Measurements from ENCODE around the gene VTI1A. TPM values are rescaled to one million over a fixed set of nuclear protein-coding genes. Genes with fewer than 3 reads are reported as not detected.

The VTI1A gene
- total and polyA plus RNA-seq, 2 of the 4 experiments (the other 2 are of a cell fraction): 9.7 to 24.9 TPM

DNA sequence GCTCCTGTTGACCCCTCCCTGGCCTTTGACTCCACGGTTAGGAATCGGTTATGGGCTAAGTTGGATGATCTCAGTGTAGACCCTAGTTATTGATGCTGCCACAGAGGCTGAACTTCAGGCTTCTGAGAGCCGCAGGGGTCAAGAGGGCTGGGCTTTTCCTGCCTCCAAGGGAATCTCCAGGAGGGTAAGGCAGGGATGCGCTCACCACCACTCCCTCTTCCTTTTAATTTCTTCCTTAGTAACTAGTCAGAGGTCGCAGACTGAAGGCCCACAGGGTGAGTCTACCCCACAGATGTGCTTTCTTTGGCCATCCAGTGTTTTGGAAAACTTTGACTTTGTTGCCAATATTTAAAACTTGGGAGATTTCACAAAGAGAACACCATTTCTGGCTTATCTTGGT, 352.0 kb downstream of the VTI1A start:
- no peak overlapping the region for H3K56ac ChIP-seq (ENCODE audit: extremely low read depth, insufficient read depth, low read length)
- H3K79me1 ChIP-seq (ENCODE audit: low read depth in 1 of 2, low read length in 2 of 2): no peaks in the 10 kb centered on the region
- H2AK9ac ChIP-seq (replicated peaks; ENCODE audit: low read depth, low read length, poor library complexity): no peak overlapping the region
- ChIA-PET POLR2A (ENCODE audit: unreplicated experiment) (no interaction called here), CTCF (no interaction called here)
- no peak overlapping the region for H3K23ac ChIP-seq (ENCODE audit: low read depth, low read length)
- no peak overlapping the region for H2BK20ac ChIP-seq (ENCODE audit: low read depth, low read length)
- H2BK5ac ChIP-seq (ENCODE audit: low read depth, low read length, poor library complexity, severe bottlenecking): no peak overlapping the region
- dilution Hi-C loops (cut with HindIII; ENCODE audit: low sequenced_read_pairs, unreplicated experiment) (no loop called here), intact Hi-C loops (cut with micrococcal nuclease) (no loop called here), in situ Hi-C loops (cut with MboI; ENCODE audit: low sequenced_read_pairs) (no loop called here)
- no peak for DNase-seq
- no peak overlapping the region for H2BK15ac ChIP-seq (ENCODE audit: low read depth, low read length)
- H2AFZ ChIP-seq (replicated peaks; ENCODE audit: low read length, poor library complexity): no peak overlapping the region
- H3K36me3 ChIP-seq (ENCODE audit: control insufficient read depth, insufficient read depth, low read length): no peaks in the 10 kb centered on the region
- no peaks in the 10 kb centered on the region for H4K20me1 ChIP-seq (ENCODE audit: insufficient read depth, low read length)
- H3K14ac ChIP-seq (replicated peaks; ENCODE audit: low read depth, low read length): no peak overlapping the region
- no peak overlapping the region for H3K27ac ChIP-seq (ENCODE audit: insufficient read depth, low read length)
- no peaks in the 10 kb centered on the region for H3K4me1 ChIP-seq (ENCODE audit: control insufficient read depth, insufficient read depth, low read length)
- no peak overlapping the region for H2AK5ac ChIP-seq (ENCODE audit: low read depth, low read length)
- H3K4me2 ChIP-seq (ENCODE audit: low read depth, low read length): no peak overlapping the region
- H4K91ac ChIP-seq (ENCODE audit: insufficient read depth, low read depth, low read length): no peak overlapping the region
- H3K4ac ChIP-seq (ENCODE audit: low read depth, low read length): no peak overlapping the region
- no TSS peak for BruUV-seq (replicated peaks)
- no peak overlapping the region for H4K5ac ChIP-seq (ENCODE audit: low read depth, low read length)
- no peaks in the 10 kb centered on the region for H3K9me3 ChIP-seq (ENCODE audit: control insufficient read depth, insufficient read depth, low read length)
- H2BK120ac ChIP-seq (ENCODE audit: low read depth, low read length): no peak overlapping the region
- WGBS, 2 experiments (ENCODE audit: extremely low coverage in 2 of 2, insufficient read length in 1 of 2): no CpG with 5 or more reads among the region's 5 CpGs
- TF ChIP-seq RFX5 (IDR thresholded peaks at IDR 0.05; ENCODE audit: low read depth, low read length) (no peak), RCOR1 (IDR thresholded peaks at IDR 0.05; ENCODE audit: insufficient replicate concordance, low read length) (no peak), SMC3 (IDR thresholded peaks at IDR 0.05; ENCODE audit: low read depth, low read length) (no peak), RAD21 (IDR thresholded peaks at IDR 0.05; ENCODE audit: low read length) (no peak), MAFK (IDR thresholded peaks at IDR 0.05; ENCODE audit: low read depth, low read length) (no peak), POLR2A (IDR thresholded peaks at IDR 0.05; ENCODE audit: low read depth, low read length) (no peak)
- TF ChIP-seq, protein P1, sequence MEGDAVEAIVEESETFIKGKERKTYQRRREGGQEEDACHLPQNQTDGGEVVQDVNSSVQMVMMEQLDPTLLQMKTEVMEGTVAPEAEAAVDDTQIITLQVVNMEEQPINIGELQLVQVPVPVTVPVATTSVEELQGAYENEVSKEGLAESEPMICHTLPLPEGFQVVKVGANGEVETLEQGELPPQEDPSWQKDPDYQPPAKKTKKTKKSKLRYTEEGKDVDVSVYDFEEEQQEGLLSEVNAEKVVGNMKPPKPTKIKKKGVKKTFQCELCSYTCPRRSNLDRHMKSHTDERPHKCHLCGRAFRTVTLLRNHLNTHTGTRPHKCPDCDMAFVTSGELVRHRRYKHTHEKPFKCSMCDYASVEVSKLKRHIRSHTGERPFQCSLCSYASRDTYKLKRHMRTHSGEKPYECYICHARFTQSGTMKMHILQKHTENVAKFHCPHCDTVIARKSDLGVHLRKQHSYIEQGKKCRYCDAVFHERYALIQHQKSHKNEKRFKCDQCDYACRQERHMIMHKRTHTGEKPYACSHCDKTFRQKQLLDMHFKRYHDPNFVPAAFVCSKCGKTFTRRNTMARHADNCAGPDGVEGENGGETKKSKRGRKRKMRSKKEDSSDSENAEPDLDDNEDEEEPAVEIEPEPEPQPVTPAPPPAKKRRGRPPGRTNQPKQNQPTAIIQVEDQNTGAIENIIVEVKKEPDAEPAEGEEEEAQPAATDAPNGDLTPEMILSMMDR (conservative IDR thresholded peaks at IDR 0.05; ENCODE audit: low read depth, low read length): no peak
- TF ChIP-seq, protein P2, sequence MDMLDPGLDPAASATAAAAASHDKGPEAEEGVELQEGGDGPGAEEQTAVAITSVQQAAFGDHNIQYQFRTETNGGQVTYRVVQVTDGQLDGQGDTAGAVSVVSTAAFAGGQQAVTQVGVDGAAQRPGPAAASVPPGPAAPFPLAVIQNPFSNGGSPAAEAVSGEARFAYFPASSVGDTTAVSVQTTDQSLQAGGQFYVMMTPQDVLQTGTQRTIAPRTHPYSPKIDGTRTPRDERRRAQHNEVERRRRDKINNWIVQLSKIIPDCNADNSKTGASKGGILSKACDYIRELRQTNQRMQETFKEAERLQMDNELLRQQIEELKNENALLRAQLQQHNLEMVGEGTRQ (IDR thresholded peaks at IDR 0.05; ENCODE audit: low read depth, low read length): no peak
- ATAC-seq (ENCODE audit: low read depth): no peak
- no peaks in the 10 kb centered on the region for H3K27me3 ChIP-seq (ENCODE audit: control insufficient read depth, insufficient read depth, low read length)
- no peak overlapping the region for H4K8ac ChIP-seq (ENCODE audit: low read depth in 2 of 2, low read length in 2 of 2)
- no peaks in the 10 kb centered on the region for H3K9me1 ChIP-seq (ENCODE audit: insufficient read depth, low read length)
- no peak overlapping the region for H3K9ac ChIP-seq (ENCODE audit: low read depth, low read length)
- H3K4me3 ChIP-seq (ENCODE audit: insufficient read depth, low read depth, low read length): no peak overlapping the region
- no peak overlapping the region for H3K18ac ChIP-seq (ENCODE audit: low read depth, low read length)

Measured in IMR-90 (cell line).